ENCODE results near the gene FAF1. TPM values are rescaled to one million over a fixed set of nuclear protein-coding genes. Genes with fewer than 3 reads are reported as not detected.

Gene FAF1
- total and polyA plus RNA-seq, 9 of the 15 experiments (the other 6 are each of a cell fraction or from before 2014, with no cell fraction given) = 48.7 to 225 (median 118) TPM

DNA sequence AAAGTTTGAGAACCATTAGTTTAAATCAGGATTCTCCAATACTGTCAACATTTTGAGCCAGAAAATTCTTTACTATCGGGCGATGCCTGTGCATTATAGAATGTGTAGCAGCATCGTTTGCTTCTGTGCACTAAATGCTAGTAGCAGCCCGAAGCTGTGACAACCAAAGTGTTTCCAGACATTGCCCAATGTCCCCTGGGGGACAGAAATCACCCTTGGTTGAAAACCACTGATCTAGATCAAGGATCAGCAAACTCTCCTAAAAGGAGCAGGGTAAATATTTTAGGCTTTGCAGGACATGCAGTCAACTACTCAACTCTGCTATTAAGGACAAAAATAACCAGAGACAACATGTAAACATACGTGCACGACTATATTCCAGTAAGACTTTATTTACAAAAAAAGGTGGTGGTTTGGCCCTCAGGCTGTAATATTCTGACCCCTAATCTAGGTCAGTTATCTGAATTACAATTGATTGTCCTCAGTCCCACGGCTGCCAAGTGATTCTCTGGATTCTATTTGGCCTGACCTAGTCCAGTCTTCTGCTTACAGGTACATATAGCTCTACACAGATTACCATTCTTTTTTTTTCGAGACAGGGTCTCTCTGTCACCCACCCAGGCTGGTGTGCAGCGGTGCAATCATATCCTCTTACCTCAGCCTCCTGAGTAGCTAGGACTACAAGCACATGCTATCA, 10.6 kb downstream of the FAF1 start:
- WGBS (ENCODE audit: insufficient coverage, low coverage, missing lambda C conversion rate) = 83% methylated on average over 9 of the region's 9 CpGs
- POLR2A ChIA-PET = interaction anchor here (0.6 to 8.5 kb wide), 5 partner anchors 9 to 87 kb away, joined by 3 to 43 read pairs (median 3); partner anchors contain the start of gene FAF1

More for the DNA sequence above, 10.6 kb downstream of the FAF1 start:
- no peak overlapping the region for H3K9ac ChIP-seq (ENCODE audit: insufficient read depth in 1 of 2, low read depth in 2 of 2, low read length in 2 of 2)
- no peak overlapping the region for H3K4me3 ChIP-seq
- ATAC-seq (no peak), DNase-seq (ENCODE audit: extremely low read depth in 1 of 4, low spot score in 3 of 4) (no peak), FAIRE-seq (no peak)
- BruUV-seq (replicated peaks) = no TSS peak
- in situ Hi-C loops (cut with MboI) = no loop called here
- H3K9me3 ChIP-seq (replicated peaks; ENCODE audit: control insufficient read depth, insufficient read depth, low read depth, low read length) = no peaks in the 10 kb centered on the region
- H3K9me1 ChIP-seq (ENCODE audit: control insufficient read depth, insufficient read depth, low read length) = no peaks in the 10 kb centered on the region
- CTCF ChIA-PET (ENCODE audit: low intra/inter-chr PET ratio) = interaction anchor here (0.5 kb wide), 1 partner anchor 268 kb away, joined by 4 read pairs; no protein-coding TSS in a partner anchor
- peaks cover 87% of the 10 kb centered on the region for H3K79me2 ChIP-seq (ENCODE audit: control insufficient read depth, insufficient read depth, low read length)
- H2AFZ ChIP-seq (ENCODE audit: low read depth, low read length) = no peak overlapping the region
- peaks cover 33% of the 10 kb centered on the region for H4K20me1 ChIP-seq (replicated peaks; ENCODE audit: control insufficient read depth, insufficient read depth, low read length)
- peaks cover 4 to 10% of the 10 kb centered on the region in 2 experiments; a peak in 2 of 5 replicates for H3K4me1 ChIP-seq (replicated peaks in 1 of 2; ENCODE audit: control insufficient read depth in 2 of 2, insufficient read depth in 2 of 2, low read length in 2 of 2)
- no peaks in the 10 kb centered on the region for H3K27me3 ChIP-seq (ENCODE audit: control insufficient read depth in 2 of 2, insufficient read depth in 2 of 2, low read length in 2 of 2)
- H3K36me3 ChIP-seq (ENCODE audit: control insufficient read depth, insufficient read depth, low read length) = peaks cover 56% of the 10 kb centered on the region
- TF ChIP-seq, protein P1, sequence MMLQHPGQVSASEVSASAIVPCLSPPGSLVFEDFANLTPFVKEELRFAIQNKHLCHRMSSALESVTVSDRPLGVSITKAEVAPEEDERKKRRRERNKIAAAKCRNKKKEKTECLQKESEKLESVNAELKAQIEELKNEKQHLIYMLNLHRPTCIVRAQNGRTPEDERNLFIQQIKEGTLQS (IDR thresholded peaks at IDR 0.05) = no peak
- TF ChIP-seq, protein P1 (CRISPR knock-in tag; conservative IDR thresholded peaks at IDR 0.05) = no peak
- TF ChIP-seq, protein P2, sequence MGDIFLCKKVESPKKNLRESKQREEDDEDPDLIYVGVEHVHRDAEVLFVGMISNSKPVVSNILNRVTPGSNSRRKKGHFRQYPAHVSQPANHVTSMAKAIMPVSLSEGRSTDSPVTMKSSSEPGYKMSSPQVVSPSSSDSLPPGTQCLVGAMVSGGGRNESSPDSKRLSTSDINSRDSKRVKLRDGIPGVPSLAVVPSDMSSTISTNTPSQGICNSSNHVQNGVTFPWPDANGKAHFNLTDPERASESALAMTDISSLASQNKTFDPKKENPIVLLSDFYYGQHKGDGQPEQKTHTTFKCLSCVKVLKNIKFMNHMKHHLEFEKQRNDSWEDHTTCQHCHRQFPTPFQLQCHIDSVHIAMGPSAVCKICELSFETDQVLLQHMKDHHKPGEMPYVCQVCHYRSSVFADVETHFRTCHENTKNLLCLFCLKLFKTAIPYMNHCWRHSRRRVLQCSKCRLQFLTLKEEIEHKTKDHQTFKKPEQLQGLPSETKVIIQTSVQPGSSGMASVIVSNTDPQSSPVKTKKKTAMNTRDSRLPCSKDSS (IDR thresholded peaks at IDR 0.05; ENCODE audit: low read depth, partially characterized antibody) = no peak
- no peak for TF ChIP-seq CBX5 (IDR thresholded peaks at IDR 0.05; ENCODE audit: borderline replicate concordance, low read depth)
- no peak for TF ChIP-seq CEBPG (CRISPR knock-in tag; IDR thresholded peaks at IDR 0.05)
- TF ChIP-seq CEBPG (tag; conservative IDR thresholded peaks at IDR 0.05 in 1 of 2, IDR thresholded peaks at IDR 0.05 in 1 of 2) = no peak
- intact Hi-C loops (cut with micrococcal nuclease) = no loop called here
- no peak overlapping the region for H3K27ac ChIP-seq (ENCODE audit: extremely low read depth, low read depth, low read length)
- H3K4me2 ChIP-seq (ENCODE audit: insufficient read depth, low read length) = no peak overlapping the region

Data from K562 (cell line).